Tibial nerve (tissue), 4 donors: ENCODE data around the gene SPTBN1.

Experiments
- CTCF ChIP-seq, 5 experiments: fragments of 200-600 bp in 3 of 5; fragments of 450-650 bp in 2 of 5; sonication (generic) in 3 of 5; IDR thresholded peaks; one replicate each; pipeline ENCODE4 v1.5.1; 2016 to 2019; ENCODE audit warnings: antibody characterized with exemption in 5 of 5, mild to moderate bottlenecking in 3 of 5, moderate library complexity in 2 of 5
- EP300 ChIP-seq, 2 donors: sonication (generic); formaldehyde crosslinking; IDR thresholded peaks; one replicate each; pipeline ENCODE4 v1.6.1; 2017; ENCODE audit warnings: antibody characterized with exemption in 2 of 2, mild to moderate bottlenecking in 1 of 2

DNA sequence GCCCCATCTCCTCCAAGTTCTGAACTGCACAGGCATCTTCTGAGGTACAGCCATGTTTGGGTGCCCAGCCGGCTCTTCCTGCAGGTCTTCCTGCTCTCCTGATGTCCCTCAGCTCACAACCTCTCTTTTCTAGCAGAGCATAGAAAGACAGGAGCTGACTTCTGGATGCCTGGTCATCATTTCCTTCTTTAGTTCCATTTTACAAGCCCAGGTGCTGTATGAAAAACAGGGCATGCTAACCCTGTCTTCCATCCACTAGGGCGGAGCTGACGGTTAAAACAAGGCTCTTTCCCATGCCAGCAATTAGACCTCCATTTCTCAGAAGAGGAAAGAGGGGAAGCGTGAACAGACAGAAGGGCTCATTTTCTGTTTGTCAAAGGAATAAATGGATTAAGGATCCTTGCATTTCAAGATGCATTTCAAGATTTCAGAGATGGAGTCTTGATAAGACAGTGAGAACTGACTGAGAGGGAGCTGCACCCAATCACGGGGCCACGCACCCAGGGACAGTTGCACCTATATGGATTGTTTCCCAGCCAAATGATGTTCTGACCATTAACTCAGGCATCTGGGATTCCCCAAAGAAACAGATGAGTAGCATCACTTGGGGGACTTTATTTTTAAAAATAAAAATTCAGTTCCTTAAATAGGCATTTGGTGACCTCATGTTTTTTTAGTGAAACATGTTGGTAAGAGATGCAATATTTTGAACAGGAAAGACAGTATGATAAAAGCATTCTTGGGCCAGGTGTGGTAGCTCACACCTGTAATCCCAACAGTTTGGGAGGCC, 221.5 kb downstream of the SPTBN1 start:
- TF ChIP-seq CTCF (IDR thresholded peaks at IDR 0.05) (no peak), EP300 (IDR thresholded peaks at IDR 0.05) (no peak)
